ENCODE measurements around the gene HSD17B3.

GRCh38 chr9:96186591-96187011 lies 115.4 kb downstream of the HSD17B3 start:
- no peak for TF ChIP-seq CTCF (IDR thresholded peaks at IDR 0.05)
- no peak for TF ChIP-seq EZH2 (IDR thresholded peaks at IDR 0.05; ENCODE audit: borderline replicate concordance, insufficient read depth, low read depth, low read length, poor library complexity, severe bottlenecking)

Measured in B cell (primary cell).